Gastroesophageal sphincter (tissue), 2 donors: ENCODE measurements around the gene GPT2.

Source experiments
- EP300 ChIP-seq: sonication (generic); formaldehyde crosslinking; IDR thresholded peaks from one replicate; pipeline ENCODE4 v1.6.1; 2017; ENCODE audit warnings: antibody characterized with exemption, mild to moderate bottlenecking
- POLR2A ChIP-seq, 2 donors: fragments of 450-650 bp; IDR thresholded peaks; one replicate each; pipeline ENCODE4 v1.6.1; 2017; ENCODE audit warnings: antibody characterized with exemption in 2 of 2, mild to moderate bottlenecking in 2 of 2, moderate library complexity in 1 of 2

GRCh38 chr16:46915483-46916025 lies 31.4 kb downstream of the GPT2 start:
- no peak for TF ChIP-seq POLR2A (IDR thresholded peaks at IDR 0.05)
- TF ChIP-seq EP300: no peak
